Measurements from ENCODE around the gene RAD9A. TPM values are rescaled to one million over a fixed set of nuclear protein-coding genes. Genes with fewer than 3 reads are reported as not detected.

The RAD9A gene
- total RNA-seq, 2 donors from 2014 or later: 35.6 to 53.7 TPM

DNA sequence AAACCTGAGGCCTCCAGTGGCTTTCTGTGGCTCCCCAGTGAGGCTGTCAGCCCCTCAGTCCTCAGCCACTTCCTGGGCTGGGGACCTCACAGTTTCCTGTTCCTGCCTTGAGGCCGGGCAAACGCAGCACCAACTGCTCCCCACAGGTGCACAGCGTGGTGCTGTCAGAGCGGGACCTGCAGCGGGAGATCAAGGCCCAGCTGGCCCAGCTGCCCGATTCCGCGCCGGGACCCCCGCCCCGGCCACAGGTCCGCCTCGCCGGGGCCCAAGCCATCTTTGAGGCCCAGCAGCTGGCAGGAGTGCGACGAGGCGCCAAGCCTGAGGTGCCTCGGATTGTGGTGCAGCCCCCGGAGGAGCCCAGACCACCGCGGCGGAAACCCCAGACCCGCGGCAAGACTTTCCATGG, 17.5 kb downstream of the RAD9A start:
- Mint-ChIP-seq H3K36me3 (peaks cover 19 to 39% of the 10 kb centered on the region in 2 donors), H3K27ac (peak overlapping the region in 1 of 2 donors; percentile 85), H3K9me3 (no peaks in the 10 kb centered on the region)
- ATAC-seq (peak; percentile 64 to 72), DNase-seq (ENCODE audit: low spot score in 2 of 2) (peak in 1 of 2 donors; percentile 83)

DNA sequence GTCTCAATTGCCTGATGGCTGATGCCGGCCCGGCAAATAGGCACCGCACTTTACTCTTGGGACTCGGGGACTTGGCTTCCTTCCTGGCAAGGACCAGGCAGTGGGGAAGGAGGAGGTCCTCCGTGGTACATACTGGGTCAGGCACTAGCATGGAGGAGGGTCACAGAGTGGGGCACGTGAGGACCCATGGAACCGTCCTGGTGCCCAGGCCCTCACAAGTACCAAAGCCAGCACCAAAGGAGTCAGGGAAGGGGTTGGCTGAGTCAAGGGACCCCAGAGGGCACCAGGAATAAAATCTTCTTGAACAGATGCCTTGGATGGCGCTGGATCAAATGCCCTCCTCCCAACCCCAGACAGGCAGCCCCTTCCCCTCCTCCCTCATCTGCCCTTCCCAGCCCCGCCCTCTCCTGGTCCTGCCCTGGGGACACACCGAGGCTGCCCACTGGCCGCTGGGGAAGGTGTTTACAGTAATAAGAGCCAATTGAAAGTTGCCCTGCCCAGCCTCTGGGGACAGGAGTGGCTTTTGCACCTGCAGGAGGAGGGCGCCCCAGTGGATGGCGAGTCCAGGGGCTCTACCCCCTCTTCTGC, 18.1 kb downstream of the RAD9A start:
- Mint-ChIP-seq H3K9me3 (no peaks in the 10 kb centered on the region), H3K36me3 (peaks cover 13 to 33% of the 10 kb centered on the region in 2 donors), H3K27ac (peak overlapping the region; percentile 85)
- DNase-seq (ENCODE audit: low spot score in 2 of 2) (no peak), ATAC-seq (peak in 1 of 2 donors; percentile 9)

DNA sequence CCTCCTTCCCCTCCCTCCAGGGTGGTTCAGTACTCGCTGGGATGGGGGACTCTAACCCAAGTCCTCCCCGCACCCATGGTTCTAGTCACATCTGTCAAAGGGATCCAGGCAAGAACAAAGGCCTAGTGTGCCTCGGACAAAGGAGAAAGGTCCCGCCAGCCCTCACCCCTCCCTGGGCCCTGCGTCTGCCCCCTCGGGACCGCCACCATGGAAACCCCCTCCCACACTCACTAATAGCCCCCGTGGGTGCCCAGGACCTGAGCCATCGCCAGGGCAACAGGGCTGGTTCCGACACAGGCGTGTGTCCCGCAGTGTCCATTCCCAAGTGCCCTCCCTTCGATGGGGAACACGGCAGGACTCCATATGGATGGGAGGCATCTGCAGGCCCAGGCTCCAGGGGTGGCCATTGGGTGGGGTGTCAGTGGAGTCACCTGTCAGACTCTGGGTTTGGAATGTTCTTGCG, 18.6 kb downstream of the RAD9A start:
- Mint-ChIP-seq H3K27ac (peak overlapping the region; percentile 44 to 85), H3K9me3 (no peaks in the 10 kb centered on the region), H3K36me3 (peaks cover 10 to 27% of the 10 kb centered on the region in 2 donors)
- ATAC-seq: no peak
- no peak for DNase-seq (ENCODE audit: low spot score in 2 of 2)

DNA sequence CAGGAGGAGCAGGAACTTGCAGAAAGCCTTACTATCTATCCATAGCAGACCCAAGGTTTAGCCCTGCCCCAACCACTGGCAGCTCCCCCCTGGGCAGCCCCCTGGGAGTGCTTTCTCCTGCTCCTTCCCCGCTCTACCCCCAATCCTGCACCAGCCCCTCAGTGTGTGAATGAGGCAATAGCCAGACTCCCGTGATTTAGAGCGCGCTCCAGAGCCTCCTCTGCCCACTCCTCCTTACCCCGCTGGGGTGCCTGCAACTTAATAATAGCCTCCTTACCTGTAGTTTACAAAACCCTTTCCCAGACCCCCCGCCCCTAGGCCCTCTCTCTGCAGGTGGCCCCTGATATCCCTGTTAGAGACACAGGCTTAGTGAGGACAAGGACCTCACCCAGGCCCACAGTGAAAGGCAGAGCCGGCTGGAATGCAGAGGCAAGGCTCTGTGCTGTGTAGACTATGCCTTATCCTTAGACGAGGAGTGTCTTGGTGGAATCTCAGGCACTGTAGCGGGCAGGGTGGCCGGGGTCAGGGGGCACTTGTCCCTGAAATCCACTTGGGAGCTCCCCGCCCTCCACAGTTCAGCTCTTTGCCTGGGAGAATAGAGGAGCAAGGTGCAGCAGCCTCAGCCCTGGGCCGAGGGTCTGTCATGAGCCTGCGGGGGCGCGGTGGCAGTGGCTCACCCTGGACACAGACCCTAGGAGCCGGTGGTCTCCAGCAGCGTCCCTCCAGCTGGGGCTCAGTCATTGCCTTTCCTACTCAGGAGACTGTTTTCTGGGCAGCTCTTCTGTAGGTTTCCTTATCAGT, 19.4 kb downstream of the RAD9A start:
- peaks cover 8 to 19% of the 10 kb centered on the region in 2 donors for H3K36me3 Mint-ChIP-seq
- DNase-seq (ENCODE audit: low spot score in 2 of 2) (no peak), ATAC-seq (no peak)
- H3K27ac Mint-ChIP-seq: peak overlapping the region in 1 of 2 donors; percentile 85
- no peaks in the 10 kb centered on the region for H3K9me3 Mint-ChIP-seq

DNA sequence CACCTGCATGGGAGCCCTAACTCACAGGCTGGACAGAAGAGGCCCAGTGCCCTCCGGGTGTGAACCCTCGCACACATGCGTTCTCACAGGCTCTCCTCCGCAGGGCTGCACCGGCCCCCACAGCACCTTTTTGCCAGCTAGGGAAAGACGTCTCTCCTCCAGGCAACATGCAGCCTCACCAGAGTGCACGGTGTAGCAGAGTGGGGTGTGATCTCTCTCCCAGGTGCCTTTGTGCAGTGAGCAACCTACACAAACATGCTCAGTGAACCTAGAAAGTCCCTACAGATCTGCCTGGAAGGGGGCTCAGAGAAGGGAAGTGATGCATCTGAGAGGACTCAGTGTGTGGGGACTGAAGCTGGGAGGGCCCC, 20.0 kb downstream of the RAD9A start:
- ATAC-seq (no peak), DNase-seq (ENCODE audit: low spot score in 2 of 2) (no peak)
- H3K9me3 Mint-ChIP-seq: no peaks in the 10 kb centered on the region
- peaks cover 8 to 14% of the 10 kb centered on the region in 2 donors for H3K36me3 Mint-ChIP-seq
- peak overlapping the region; percentile 29 to 85 for H3K27ac Mint-ChIP-seq

DNA sequence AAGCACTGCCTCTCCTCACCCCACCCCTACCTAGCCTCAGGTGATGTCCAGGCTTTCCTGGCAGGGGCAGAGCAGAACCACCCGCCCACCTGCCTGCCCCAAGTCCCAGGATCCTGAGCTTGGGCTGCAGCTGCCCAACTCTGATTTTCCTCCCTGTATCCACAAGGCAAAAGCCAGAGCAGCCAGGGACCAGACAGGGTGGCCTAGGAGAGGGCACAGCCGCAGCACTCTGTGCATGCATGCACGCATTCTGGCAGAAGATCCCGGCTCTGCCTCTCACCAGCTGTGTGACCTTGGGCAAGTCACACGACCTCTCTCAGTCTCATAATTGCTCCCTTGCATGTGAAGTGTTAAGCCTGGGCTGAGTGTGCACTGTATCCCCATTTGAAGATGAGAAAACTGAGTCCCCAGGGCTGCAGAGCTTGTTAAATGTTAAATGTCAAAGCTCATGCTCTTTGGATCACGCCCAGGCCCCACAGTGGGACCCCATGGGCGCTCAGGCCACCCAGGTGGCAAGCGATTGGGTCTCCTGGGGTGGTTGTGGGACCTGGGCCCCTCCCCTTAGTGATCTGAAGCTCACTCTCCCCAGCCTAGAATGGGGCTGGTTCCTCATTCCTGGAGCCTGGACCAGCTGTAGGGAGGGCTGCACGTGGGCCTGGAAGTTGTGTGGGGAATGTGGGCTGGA, 20.9 kb downstream of the RAD9A start:
- Mint-ChIP-seq H3K27ac (peak overlapping the region; percentile 29 to 85), H3K36me3 (peaks cover 0 to 6% of the 10 kb centered on the region in 2 donors), H3K9me3 (no peaks in the 10 kb centered on the region)
- ATAC-seq (no peak), DNase-seq (ENCODE audit: low spot score in 2 of 2) (no peak)

DNA sequence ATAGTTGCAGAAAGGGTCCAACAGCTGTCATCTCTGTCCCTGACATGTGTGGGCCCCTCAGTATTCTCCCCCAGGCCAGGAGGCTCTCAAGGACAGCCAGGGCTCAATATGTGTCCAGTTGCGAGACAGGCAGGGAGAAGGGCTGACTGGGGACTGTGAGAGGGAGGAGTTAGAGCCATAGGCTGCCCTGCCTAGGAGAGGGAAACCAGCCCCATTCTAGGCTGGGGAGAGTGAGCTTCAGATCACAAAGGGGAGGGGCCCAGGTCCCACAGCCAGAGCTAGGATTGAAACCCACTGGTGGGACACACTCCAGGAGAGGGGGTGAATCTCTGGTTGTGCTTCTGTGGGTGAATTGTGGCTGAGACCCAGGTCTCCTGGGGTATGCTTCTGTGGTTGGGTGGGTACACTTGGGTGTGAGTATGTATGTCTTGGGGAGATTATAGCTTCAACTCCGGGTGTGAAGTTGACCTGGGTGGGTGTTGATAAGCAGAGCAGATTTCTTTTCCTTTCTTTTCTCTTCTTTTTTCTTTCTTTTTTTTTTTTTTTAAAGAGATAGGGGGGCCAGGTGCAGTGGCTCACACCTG, 21.6 kb downstream of the RAD9A start:
- H3K9me3 Mint-ChIP-seq: no peaks in the 10 kb centered on the region
- peak overlapping the region; percentile 44 to 85 for H3K27ac Mint-ChIP-seq
- no peak for ATAC-seq
- peaks cover 0 to 6% of the 10 kb centered on the region in 2 donors for H3K36me3 Mint-ChIP-seq
- DNase-seq (ENCODE audit: low spot score in 2 of 2): no peak

DNA sequence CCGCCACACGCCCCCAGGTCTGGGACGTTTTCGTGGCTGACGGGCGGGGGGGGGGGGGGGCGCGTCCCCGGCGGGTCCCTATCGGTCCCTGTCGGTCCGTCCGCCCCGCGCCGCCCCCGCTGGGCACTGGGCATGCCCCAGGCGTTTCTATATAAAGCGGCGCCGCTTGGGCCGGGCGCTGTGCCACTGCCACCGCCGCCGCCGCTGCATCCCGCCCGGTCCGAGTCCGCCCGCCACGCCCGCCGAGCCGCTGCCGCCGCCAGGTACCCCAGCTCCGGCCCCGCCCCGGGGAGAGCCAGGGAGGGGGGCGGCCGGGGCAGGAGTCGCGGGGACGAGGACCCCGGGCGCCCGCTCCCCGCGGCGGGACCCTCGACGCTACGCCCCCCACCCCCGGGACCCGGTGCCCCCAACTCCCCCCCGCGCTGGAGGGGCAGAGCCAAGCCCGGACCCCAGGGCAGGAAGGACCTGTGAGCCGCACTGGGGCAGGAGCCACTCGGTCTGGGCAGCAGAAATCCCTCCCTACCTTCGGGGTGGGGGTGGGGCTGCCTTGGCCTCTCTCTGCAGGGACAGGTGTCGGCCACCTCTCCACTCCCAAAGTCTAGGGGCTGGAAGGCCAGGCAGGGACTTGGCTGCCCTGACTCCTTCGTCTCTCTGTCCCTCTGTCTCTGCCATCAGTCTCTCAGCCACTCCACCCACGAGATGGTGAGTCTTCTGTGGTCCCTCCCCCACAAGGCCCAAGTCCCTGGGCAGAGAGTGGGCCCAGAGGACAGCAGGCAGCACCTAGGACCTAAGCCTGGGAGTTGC, 23.9 kb downstream of the RAD9A start, which contains the start of gene CARNS1:
CARNS1 (plus strand) TSS at position 178 of the 804 bp plus-strand sequence; CDS start at position 700, 522 bp downstream.
- DNase-seq (ENCODE audit: low spot score in 2 of 2) (peak in 1 of 2 donors; percentile 26), ATAC-seq (peak in 1 of 2 donors; percentile 9)
- no peaks in the 10 kb centered on the region for H3K9me3 Mint-ChIP-seq
- H3K27ac Mint-ChIP-seq: peak within 1 kb of the TSS; percentile 40 to 53
- no peaks in the 10 kb centered on the region for H3K36me3 Mint-ChIP-seq

DNA sequence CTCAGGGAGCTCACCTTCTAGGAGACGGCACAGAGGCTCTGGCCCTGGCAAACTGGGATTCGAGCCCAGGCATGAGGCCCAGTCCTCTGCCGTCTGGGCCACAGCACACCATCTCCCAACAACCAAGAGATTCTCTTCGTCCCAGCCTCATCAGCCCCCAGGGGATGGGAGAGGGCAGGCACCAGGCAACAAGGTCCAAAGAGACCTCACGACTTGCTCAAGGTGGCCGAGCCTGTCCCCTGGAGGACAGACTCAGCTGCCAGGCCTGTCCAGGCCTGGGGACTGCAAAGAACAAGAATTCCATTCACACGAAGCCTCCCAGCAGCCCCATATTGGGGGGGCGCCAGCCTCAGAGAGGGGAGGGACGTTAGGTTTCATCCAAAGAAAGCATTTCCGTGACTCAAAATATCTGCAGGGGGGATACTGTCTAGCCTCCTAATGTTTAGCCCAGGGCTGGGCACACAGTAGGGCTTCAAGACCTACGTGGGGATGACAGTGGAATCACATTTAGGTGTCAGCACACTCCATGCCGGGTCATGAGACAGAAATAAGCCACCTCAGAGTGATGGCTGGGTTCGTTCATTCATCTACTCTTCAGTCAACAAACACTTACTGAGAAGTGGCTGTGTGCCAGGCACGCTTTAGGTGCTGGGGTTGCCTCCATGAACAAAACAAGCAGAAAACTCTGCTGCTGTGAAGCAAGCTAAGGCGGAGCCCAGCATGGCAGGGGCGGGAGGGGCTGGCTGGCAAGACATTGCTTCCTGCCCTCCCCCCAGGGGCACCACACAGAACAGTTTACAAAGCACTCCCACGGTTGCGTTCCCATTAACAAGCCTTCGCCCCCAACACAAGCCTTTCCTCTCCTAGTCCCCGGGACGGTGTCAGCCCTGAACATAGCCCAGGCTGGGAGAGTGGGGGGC, 24.9 kb downstream of the RAD9A start:
- H3K27ac Mint-ChIP-seq: peak overlapping the region in 1 of 2 donors; percentile 53

DNA sequence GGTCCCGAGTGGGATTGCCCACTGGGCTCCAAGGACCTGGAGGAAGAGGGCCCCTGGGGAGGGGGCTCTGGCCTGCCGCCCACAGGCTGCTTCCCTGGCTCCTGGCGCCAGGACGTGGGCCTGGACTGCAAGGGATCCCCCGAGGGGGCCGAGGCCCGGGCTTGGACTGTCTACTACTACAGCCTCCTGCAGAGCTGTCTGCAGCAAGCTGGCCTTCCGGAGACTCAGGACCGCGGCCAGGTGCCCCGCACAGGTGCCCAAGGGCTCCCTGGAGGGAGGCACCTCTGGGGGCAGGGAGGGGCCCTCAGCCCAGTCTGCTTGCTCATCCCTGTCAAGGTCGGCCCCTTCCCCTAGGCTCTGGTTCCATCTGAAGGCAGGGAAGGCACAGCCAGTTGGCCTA, 25.6 kb downstream of the RAD9A start:
- Mint-ChIP-seq H3K9me3 (no peaks in the 10 kb centered on the region), H3K27ac (no peak overlapping the region), H3K36me3 (no peaks in the 10 kb centered on the region)
- DNase-seq (ENCODE audit: low spot score in 2 of 2): no peak
- ATAC-seq: no peak

More for the DNA sequence above, 24.9 kb downstream of the RAD9A start:
- H3K36me3 Mint-ChIP-seq: no peaks in the 10 kb centered on the region
- H3K9me3 Mint-ChIP-seq: no peaks in the 10 kb centered on the region
- no peak for ATAC-seq
- peak in 1 of 2 donors; percentile 36 for DNase-seq (ENCODE audit: low spot score in 2 of 2)

DNA sequence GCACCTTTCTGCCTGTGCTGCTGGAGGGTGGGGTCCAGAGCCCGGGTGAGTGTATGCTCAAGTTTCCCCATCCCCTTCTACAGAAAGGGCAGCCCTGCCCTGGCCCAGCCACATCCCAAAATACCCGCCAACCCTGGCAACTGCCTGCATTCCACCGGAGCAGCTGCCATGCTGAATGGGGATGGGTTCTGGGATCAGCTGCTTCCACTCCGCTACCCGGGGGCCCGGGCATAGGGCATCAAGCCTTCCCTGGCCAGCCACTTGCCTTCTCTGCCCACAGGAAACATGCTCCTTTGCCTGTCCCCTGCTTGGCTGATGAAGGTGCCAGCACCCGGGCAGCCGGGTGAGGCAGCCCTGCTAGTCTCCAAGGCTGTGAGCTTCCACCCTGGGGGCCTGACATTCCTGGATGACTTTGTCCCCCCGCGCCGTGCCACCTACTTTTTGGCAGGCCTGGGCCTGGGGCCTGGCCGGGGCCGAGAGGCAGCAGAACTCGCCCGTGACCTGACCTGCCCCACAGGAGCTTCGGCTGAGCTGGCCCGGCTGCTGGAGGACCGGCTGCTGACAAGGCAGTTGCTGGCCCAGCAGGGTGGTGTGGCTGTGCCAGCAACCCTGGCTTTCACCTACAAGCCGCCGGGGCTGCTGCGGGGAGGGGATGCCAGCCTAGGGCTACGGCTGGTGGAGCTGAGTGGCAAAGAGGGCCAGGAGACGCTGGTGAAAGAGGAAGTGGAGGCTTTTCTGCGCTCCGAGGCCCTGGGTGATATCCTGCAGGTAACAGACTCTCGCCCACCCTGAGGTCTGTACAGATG, 26.9 kb downstream of the RAD9A start:
- no peak for ATAC-seq
- H3K27ac Mint-ChIP-seq: peak overlapping the region in 1 of 2 donors; percentile 73
- H3K9me3 Mint-ChIP-seq: no peaks in the 10 kb centered on the region
- H3K36me3 Mint-ChIP-seq: no peaks in the 10 kb centered on the region
- DNase-seq (ENCODE audit: low spot score in 2 of 2): peak in 1 of 2 donors; percentile 31

DNA sequence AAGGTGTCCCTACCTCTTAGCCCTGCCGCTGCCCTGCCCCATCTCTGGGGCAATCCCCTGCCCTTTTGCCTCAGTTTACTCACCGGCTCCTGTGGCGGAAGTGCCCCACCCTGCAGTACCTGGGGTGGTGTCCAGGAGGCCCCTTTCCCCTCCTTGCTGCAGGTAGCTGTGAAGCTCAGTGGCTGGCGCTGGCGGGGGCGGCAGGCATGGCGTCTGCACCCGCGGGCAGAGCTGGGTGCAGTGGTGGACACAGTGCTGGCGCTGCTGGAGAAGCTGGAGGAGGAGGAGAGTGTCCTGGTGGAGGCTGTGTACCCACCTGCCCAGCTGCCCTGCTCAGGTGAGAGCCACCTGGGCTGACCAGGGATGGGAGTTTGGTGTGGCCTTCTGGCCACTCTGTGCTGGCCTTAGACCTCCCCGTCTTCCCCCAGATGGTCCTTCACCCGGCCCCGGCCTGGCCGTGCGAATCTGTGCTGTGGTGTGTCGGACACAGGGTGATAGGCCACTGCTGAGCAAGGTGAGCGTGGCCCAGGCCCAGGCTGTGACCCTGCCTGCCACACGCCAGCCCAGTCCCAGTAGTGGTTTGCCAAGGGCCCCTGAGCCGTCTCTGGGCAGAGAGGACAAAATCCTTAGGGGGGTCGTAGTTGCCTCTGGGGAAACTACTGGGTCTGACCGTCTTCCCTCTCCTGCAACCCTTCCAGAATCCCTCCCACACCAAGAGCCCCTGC, 27.7 kb downstream of the RAD9A start:
- ATAC-seq (no peak), DNase-seq (ENCODE audit: low spot score in 2 of 2) (no peak)
- H3K9me3 Mint-ChIP-seq: no peaks in the 10 kb centered on the region
- H3K36me3 Mint-ChIP-seq: no peaks in the 10 kb centered on the region
- peak overlapping the region; percentile 36 to 73 for H3K27ac Mint-ChIP-seq

DNA sequence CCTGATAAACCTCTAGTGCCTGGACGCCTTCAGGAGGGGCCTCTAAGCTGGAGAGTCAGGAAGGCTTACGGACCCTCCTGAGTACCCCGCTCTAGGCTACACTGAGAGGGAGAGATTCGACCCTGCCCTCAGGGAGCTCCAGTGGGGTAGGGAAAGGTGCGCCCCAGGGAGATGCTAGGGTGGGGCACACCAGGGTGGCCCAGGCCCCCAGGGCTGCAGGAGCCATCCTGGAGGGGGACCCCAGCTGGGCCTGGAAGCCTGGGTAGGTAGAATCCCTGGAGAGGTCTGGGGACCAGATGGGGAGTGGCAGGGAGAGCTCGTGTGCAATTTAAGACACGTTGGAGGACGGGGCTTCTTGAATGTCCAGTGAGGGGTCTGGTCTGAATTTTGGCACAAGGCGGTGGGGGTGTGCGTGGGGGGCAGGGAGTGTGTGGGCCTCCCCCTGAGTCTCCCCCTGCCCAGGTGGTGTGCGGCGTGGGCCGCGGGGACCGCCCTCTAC, 28.4 kb downstream of the RAD9A start:
- Mint-ChIP-seq H3K9me3 (no peaks in the 10 kb centered on the region), H3K36me3 (no peaks in the 10 kb centered on the region), H3K27ac (peak overlapping the region in 1 of 2 donors; percentile 69)
- DNase-seq (ENCODE audit: low spot score in 2 of 2) (no peak), ATAC-seq (no peak)
